DOHH2 (cell line): Measurements from ENCODE around the gene PEPD.

Source experiments
- H3F3A ChIP-seq: fragments of 200-600 bp; sonication (generic), shearing (Covaris generic); 2 replicates; pipeline ENCODE4 v1.6.0; 2016; ENCODE audit warnings: antibody characterized with exemption, mild to moderate bottlenecking; ENCODE audit not compliant: control insufficient read depth, insufficient read depth
- H3K27ac ChIP-seq: fragments of 200-600 bp; sonication (generic); 2 replicates; pipeline ENCODE4 v1.5.1; 2014; ENCODE audit warnings: low read depth, mild to moderate bottlenecking, low read length, moderate library complexity
- H3K27me3 ChIP-seq: fragments of 200-600 bp; sonication (generic); 2 replicates; pipeline ENCODE4 v1.6.1; 2014; ENCODE audit warnings: mild to moderate bottlenecking, low read length, mixed read lengths; ENCODE audit not compliant: control insufficient read depth
- H3K36me3 ChIP-seq: fragments of 200-600 bp; sonication (generic); 2 replicates; pipeline ENCODE4 v1.6.1; 2014; ENCODE audit warnings: mild to moderate bottlenecking, low read length, moderate library complexity, mixed read lengths; ENCODE audit not compliant: control insufficient read depth
- H3K4me1 ChIP-seq: fragments of 200-600 bp; sonication (generic); 2 replicates; pipeline ENCODE4 v1.6.1; 2014; ENCODE audit warnings: mild to moderate bottlenecking, low read length, mixed read lengths; ENCODE audit not compliant: control insufficient read depth
- H3K4me2 ChIP-seq: fragments of 200-600 bp; sonication (generic); 2 replicates; pipeline ENCODE4 v1.6.0; 2014; ENCODE audit warnings: mild to moderate bottlenecking, low read length, moderate library complexity
- H3K4me3 ChIP-seq: fragments of 200-600 bp; sonication (generic); 2 replicates; pipeline ENCODE4 v1.5.1; 2014; ENCODE audit warnings: mild to moderate bottlenecking, low read length, mixed read lengths
- H3K79me2 ChIP-seq: fragments of 200-600 bp; sonication (generic); 2 replicates; pipeline ENCODE4 v1.6.1; 2014; ENCODE audit warnings: mild to moderate bottlenecking, low read length, mixed read lengths; ENCODE audit not compliant: control insufficient read depth
- H3K9me2 ChIP-seq: fragments of 200-600 bp; sonication (generic); replicated peaks from 2 replicates; pipeline ENCODE4 v1.6.1; 2014; ENCODE audit warnings: mild to moderate bottlenecking, low read length, mixed read lengths; ENCODE audit not compliant: control insufficient read depth
- H3K9me3 ChIP-seq: fragments of 200-600 bp; sonication (generic); 2 replicates; pipeline ENCODE4 v1.6.1; 2014; ENCODE audit warnings: antibody characterized with exemption, low read length, mixed read lengths; ENCODE audit not compliant: control insufficient read depth, insufficient read depth
- H4K20me1 ChIP-seq: fragments of 200-600 bp; sonication (generic); 2 replicates; pipeline ENCODE4 v1.6.0; 2014; ENCODE audit warnings: low read depth, mild to moderate bottlenecking, antibody characterized with exemption, low read length, moderate library complexity; ENCODE audit not compliant: control insufficient read depth, insufficient read depth
- EZH2phosphoT487 ChIP-seq: fragments of 200-600 bp; sonication (generic); IDR thresholded peaks from 2 replicates; pipeline ENCODE4 v1.6.1; 2017; ENCODE audit warnings: borderline replicate concordance, mild to moderate bottlenecking, antibody characterized with exemption, low read length, moderate library complexity, mixed read lengths
- TF ChIP-seq, protein P1 (sequence below): fragments of 200-600 bp; sonication (generic); IDR thresholded peaks from one replicate; pipeline ENCODE4 v1.5.1; 2014; ENCODE audit warnings: antibody characterized with exemption, mild to moderate bottlenecking, low read depth, low read length; ENCODE audit not compliant: poor library complexity, severe bottlenecking

PEPD gene

DNA sequence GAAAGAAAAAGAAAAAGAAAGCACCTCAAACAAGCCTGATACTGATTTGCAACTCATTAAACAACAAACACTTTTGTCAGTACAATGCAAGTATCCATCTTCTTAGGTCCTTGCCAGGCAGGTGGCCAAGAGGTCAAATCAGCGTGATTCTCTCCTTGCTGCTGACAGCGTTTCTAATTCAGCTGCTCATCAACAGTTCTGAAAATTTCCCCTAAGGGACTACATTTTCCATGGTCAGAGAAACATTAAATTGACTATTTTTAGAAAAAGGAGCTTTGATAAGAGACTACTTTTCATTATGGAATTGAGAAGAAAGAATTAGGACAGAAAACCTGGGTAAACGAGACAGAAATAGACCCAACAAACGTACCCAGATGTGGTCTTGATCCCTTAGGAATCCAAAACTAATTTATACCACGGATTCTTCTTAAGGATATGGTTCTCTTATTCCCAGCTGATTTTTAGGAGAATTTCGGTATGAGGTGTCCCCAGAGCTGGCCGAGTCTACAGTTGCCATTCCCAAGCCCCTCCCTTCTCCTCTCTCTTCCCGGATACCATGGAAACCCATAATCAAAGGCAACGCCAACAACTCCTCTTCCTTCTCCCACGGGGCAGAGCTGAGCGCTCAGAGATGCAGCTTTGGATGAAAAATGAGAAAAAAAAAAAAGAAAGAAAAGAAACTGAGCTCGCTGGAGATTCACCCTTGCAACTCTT lies 177.6 kb downstream of the PEPD start:
- peaks cover 15% of the 10 kb centered on the region; the same call in 1 of the 2 replicates for H3K27me3 ChIP-seq
- no peaks in the 10 kb centered on the region for H3K79me2 ChIP-seq

DNA sequence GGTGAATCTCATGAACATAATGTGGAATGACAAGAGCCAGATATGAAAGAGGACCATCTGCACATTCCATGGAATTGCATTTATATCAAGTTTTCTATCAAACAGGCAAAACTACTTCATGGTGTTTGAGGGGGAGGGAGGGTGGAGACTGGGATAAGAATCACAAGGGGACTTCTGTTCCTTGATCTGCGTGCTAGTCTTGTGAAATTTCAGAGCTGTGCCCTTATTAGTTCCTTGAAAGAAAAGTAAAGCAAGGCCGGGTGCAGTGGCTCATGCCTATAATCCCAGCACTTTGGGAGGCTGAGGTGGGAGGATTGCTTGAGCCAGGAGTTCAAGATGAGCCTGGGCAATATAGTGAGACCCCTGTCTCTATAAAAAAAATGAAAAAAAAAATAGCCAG lies 178.3 kb downstream of the PEPD start:
- no peaks in the 10 kb centered on the region for H4K20me1 ChIP-seq
- H3K4me2 ChIP-seq: no peak overlapping the region
- H3K4me3 ChIP-seq: no peak overlapping the region
- TF ChIP-seq EZH2phosphoT487: no peak
- TF ChIP-seq, protein P1, sequence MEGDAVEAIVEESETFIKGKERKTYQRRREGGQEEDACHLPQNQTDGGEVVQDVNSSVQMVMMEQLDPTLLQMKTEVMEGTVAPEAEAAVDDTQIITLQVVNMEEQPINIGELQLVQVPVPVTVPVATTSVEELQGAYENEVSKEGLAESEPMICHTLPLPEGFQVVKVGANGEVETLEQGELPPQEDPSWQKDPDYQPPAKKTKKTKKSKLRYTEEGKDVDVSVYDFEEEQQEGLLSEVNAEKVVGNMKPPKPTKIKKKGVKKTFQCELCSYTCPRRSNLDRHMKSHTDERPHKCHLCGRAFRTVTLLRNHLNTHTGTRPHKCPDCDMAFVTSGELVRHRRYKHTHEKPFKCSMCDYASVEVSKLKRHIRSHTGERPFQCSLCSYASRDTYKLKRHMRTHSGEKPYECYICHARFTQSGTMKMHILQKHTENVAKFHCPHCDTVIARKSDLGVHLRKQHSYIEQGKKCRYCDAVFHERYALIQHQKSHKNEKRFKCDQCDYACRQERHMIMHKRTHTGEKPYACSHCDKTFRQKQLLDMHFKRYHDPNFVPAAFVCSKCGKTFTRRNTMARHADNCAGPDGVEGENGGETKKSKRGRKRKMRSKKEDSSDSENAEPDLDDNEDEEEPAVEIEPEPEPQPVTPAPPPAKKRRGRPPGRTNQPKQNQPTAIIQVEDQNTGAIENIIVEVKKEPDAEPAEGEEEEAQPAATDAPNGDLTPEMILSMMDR: no peak
- no peaks in the 10 kb centered on the region for H3F3A ChIP-seq
- H3K9me2 ChIP-seq: no peaks in the 10 kb centered on the region
- H3K9me3 ChIP-seq: no peaks in the 10 kb centered on the region
- H3K36me3 ChIP-seq: no peaks in the 10 kb centered on the region
- H3K27me3 ChIP-seq: peaks cover 14% of the 10 kb centered on the region; the same call in 1 of the 2 replicates
- no peaks in the 10 kb centered on the region for H3K79me2 ChIP-seq
- no peaks in the 10 kb centered on the region for H3K4me1 ChIP-seq
- no peak overlapping the region for H3K27ac ChIP-seq

More for the DNA sequence above, 177.6 kb downstream of the PEPD start:
- Histone ChIP-seq H3K4me1 (no peaks in the 10 kb centered on the region), H3F3A (no peaks in the 10 kb centered on the region), H3K4me2 (no peak overlapping the region), H4K20me1 (no peaks in the 10 kb centered on the region), H3K9me2 (no peaks in the 10 kb centered on the region), H3K36me3 (no peaks in the 10 kb centered on the region), H3K27ac (no peak overlapping the region), H3K9me3 (no peaks in the 10 kb centered on the region), H3K4me3 (no peak overlapping the region)
- TF ChIP-seq, protein P1: no peak
- TF ChIP-seq EZH2phosphoT487: no peak

DNA sequence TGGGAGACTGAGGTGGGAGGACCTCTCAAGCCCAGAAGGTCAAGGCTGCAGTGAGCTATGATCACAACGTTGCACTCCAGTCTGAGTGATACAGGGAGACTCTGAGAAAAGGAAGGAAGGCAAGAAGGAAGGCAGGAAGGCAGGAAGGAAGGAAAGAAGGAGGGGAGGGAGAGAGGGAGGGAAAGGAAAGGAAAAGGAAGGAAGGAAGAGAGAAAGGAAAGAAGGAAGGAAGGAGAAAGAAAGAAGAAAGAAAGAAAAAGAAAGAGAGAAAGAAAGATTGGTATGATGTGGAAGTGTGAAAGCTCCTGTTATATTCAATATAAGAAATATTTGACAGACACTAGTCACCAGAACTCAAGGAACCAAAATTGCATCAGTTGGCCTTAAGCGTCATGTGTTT lies 180.6 kb downstream of the PEPD start:
- Histone ChIP-seq H3K27me3 (peaks cover 14% of the 10 kb centered on the region; the same call in 1 of the 2 replicates), H3K9me3 (no peaks in the 10 kb centered on the region), H3F3A (no peaks in the 10 kb centered on the region), H3K4me1 (no peaks in the 10 kb centered on the region), H3K4me2 (no peak overlapping the region), H3K4me3 (no peak overlapping the region), H3K9me2 (no peaks in the 10 kb centered on the region), H4K20me1 (no peaks in the 10 kb centered on the region), H3K27ac (no peak overlapping the region), H3K79me2 (no peaks in the 10 kb centered on the region), H3K36me3 (no peaks in the 10 kb centered on the region)
- TF ChIP-seq EZH2phosphoT487: no peak
- TF ChIP-seq, protein P1: no peak
